Heart right ventricle (tissue), 16 donors: ENCODE measurements around the gene CYP4F8. TPM values are rescaled to one million over a fixed set of nuclear protein-coding genes. Genes with fewer than 3 reads are reported as not detected.

Source experiments
- ATAC-seq, 8 donors: fragments of 200-7000 bp; cut with Tn5 transposase; one replicate each; pipeline ENCODE4 v1.9.1; 2020; ENCODE audit warnings: mild to moderate bottlenecking in 8 of 8, moderate library complexity in 8 of 8, moderate number of reproducible peaks in 1 of 8
- DNase-seq, 2 donors: peaks; one replicate each; pipeline ENCODE4 v3.0.0-alpha.2; 2020
- H3K27ac ChIP-seq, 10 donors: fragments of 200-600 bp; sonication (generic) in 2 of 10; one replicate each; pipeline versions ENCODE4 v1.5.0 to v1.8.0; 2020 to 2022; ENCODE audit warnings: mild to moderate bottlenecking in 3 of 10
- H3K27me3 ChIP-seq, 7 donors: fragments of 200-600 bp; one replicate each; pipeline ENCODE4 v1.8.0; 2021 to 2022; ENCODE audit warnings: mild to moderate bottlenecking in 2 of 7
- H3K36me3 ChIP-seq, 9 donors: fragments of 200-600 bp; sonication (generic) in 1 of 9; one replicate each; pipeline versions ENCODE4 v1.5.0 to v1.8.0; 2020 to 2022; ENCODE audit warnings: mild to moderate bottlenecking in 2 of 9
- H3K4me1 ChIP-seq, 9 donors: fragments of 200-600 bp; sonication (generic) in 1 of 9; one replicate each; pipeline versions ENCODE4 v1.5.0 to v1.8.0; 2020 to 2022; ENCODE audit warnings: mild to moderate bottlenecking in 4 of 9
- H3K4me3 ChIP-seq, 10 donors: fragments of 200-600 bp; sonication (generic) in 2 of 10; one replicate each; pipeline versions ENCODE4 v1.5.0 to v1.8.0; 2020 to 2022; ENCODE audit warnings: mild to moderate bottlenecking in 7 of 10, moderate library complexity in 2 of 10
- H3K9me3 ChIP-seq, 11 donors: fragments of 200-600 bp in 10 of 11; sonication (generic) in 2 of 11; one replicate each; pipeline versions ENCODE4 v1.5.0 to v1.8.0; 2013 to 2022; ENCODE audit warnings: mild to moderate bottlenecking in 2 of 11, control low read depth in 1 of 11, moderate library complexity in 1 of 11
- CTCF ChIP-seq, 9 donors: fragments of 200-600 bp; sonication (generic) in 2 of 9; IDR thresholded peaks; one replicate each; pipeline versions ENCODE4 v1.5.0 to v1.8.0; 2021 to 2022; ENCODE audit warnings: antibody characterized with exemption in 9 of 9, mild to moderate bottlenecking in 5 of 9, moderate library complexity in 1 of 9
- WGBS, 2 donors: extraction: QIAGEN DNeasy Blood & Tissue Kit; methylation state at CpG; one replicate each; pipeline ENCODE4 v1.1.7; 2013; ENCODE audit warnings: inconsistent platforms in 1 of 2; 5-methylcytosine and 5-hydroxymethylcytosine counted together
- intact Hi-C, 10 donors: fragments of 100-400 bp; cut with DNase I; formaldehyde crosslinking; loops; one replicate each; pipeline versions ENCODE4 v1.11.1 to v1.14.2; 2022
- polyA plus RNA-seq, 2 donors: library from polyadenylated mRNA; stranded (reverse); fragments of 200-250 nt; gene quantifications; one replicate each; pipeline ENCODE4 v1.2.3, GENCODE V29; 2013
- total RNA-seq, 10 donors: library from RNA; stranded (reverse); fragmentation: NEBNext Ultra II Directional in 3 of 10; extraction: Animal tissue kit (Norgen Biotek cat#: 25700) in 3 of 10; gene quantifications; one replicate each; pipeline versions ENCODE4 v1.2.1 to v1.2.4, GENCODE V29; 2021 to 2023
- donor health status: Arrhythmogenic right ventricular cardiomyopathy.
- donor health status: ischemic (EF 13 %, LVEDD 7.1; RV severe dilation, severe dysfunction).
- donor health status: healthy with polysubstance abuse.
- donor health status: DM: no; HTN: yes; CAD: no.
- donor health status: DM: no; HTN: no; CAD: no.
- donor health status: ischemic (EF 25% LVEDD 6.9; RV normal size, moderate dysfunction).
- donor health status: ischemic (EF 25% LVEDD 5.7; RV mildly dilated, moderate dysfunction).
- donor health status: healthy.
- donor health status: DM: yes; HTN: yes; CAD: no.
- donor health status: Ischemic cardiomyopathy.
- donor health status: ischemic (EF 35%, LVEDD 5.7; RV mildly dilated, moderate dysfunction).
- donor health status: nonischemic (EF 11% LVEDD 7.7; RV severe dilation, severe dysfunction).
- donor health status: DM: yes; HTN: yes; CAD: no.
- donor health status: PGD.
- donor health status: ischemic (EF 29% LVEDD 5.4; RV normal size, mild dysfunction).
- donor health status: nonischemic (EF 23%, LVEDD 6.1; RV moderate dilation, normal function).

Gene CYP4F8
- total and polyA plus RNA-seq, 12 donors: not detected

- no peak for DNase-seq
- WGBS, 2 donors: 71 to 77% methylated on average over 12 of the region's 12 CpGs
- Histone ChIP-seq H3K9me3 (no peaks in the 10 kb centered on the region), H3K4me1 (peaks cover 0 to 18% (median 0%) of the 10 kb centered on the region in 9 donors), H3K4me3 (no peak overlapping the region), H3K27ac (peak overlapping the region in 1 of 10 donors; percentile 71), H3K27me3 (peaks cover 0 to 8% (median 0%) of the 10 kb centered on the region in 7 donors), H3K36me3 (no peaks in the 10 kb centered on the region)
- intact Hi-C loops: no loop called here
- peak in 2 of 8 donors; percentile 20 to 22 for ATAC-seq
- no peak for TF ChIP-seq CTCF (IDR thresholded peaks at IDR 0.05)
Measured at GRCh38 chr19:15640904-15641597, 26.0 kb downstream of the CYP4F8 start.

- Histone ChIP-seq H3K4me1 (peaks cover 0 to 18% (median 0%) of the 10 kb centered on the region in 9 donors), H3K27ac (peak overlapping the region in 1 of 10 donors; percentile 71), H3K36me3 (no peaks in the 10 kb centered on the region), H3K4me3 (no peak overlapping the region), H3K9me3 (no peaks in the 10 kb centered on the region), H3K27me3 (peaks cover 0 to 6% (median 0%) of the 10 kb centered on the region in 7 donors)
- WGBS, 2 donors: 76% methylated on average over 5 of the region's 5 CpGs
- DNase-seq: no peak
- TF ChIP-seq CTCF (IDR thresholded peaks at IDR 0.05): no peak
- intact Hi-C loops: no loop called here
- peak in 3 of 8 donors; percentile 13 to 41 (median 38) for ATAC-seq
Measured at GRCh38 chr19:15641901-15642491, 27.0 kb downstream of the CYP4F8 start.

- Histone ChIP-seq H3K9me3 (peaks cover 0 to 4% (median 0%) of the 10 kb centered on the region in 11 donors), H3K27ac (no peak overlapping the region), H3K27me3 (peaks cover 0 to 1% (median 0%) of the 10 kb centered on the region in 7 donors), H3K36me3 (no peaks in the 10 kb centered on the region), H3K4me3 (no peak overlapping the region), H3K4me1 (peaks cover 0 to 18% (median 0%) of the 10 kb centered on the region in 9 donors)
- ATAC-seq: no peak
- no peak for TF ChIP-seq CTCF (IDR thresholded peaks at IDR 0.05)
- DNase-seq: no peak
- intact Hi-C loops: no loop called here
Measured at GRCh38 chr19:15642807-15643206, 27.8 kb downstream of the CYP4F8 start.

GRCh38 chr19:15643387-15643786 is 28.4 kb downstream of the CYP4F8 start:
- H3K27ac ChIP-seq: no peak overlapping the region
- no peaks in the 10 kb centered on the region for H3K27me3 ChIP-seq
- H3K4me1 ChIP-seq: peaks cover 0 to 18% (median 0%) of the 10 kb centered on the region in 9 donors
- H3K9me3 ChIP-seq: peaks cover 0 to 9% (median 0%) of the 10 kb centered on the region in 11 donors
- H3K36me3 ChIP-seq: no peaks in the 10 kb centered on the region
- 80% methylated on average over 3 of the region's 3 CpGs for WGBS, 2 donors
- intact Hi-C loops: no loop called here
- ATAC-seq (no peak), DNase-seq (no peak)
- no peak for TF ChIP-seq CTCF (IDR thresholded peaks at IDR 0.05)
- H3K4me3 ChIP-seq: no peak overlapping the region
